Esophagus muscularis mucosa (tissue), 4 donors: ENCODE results near the gene S100A7.
"Not testable (repeated sequence)": the region's sequence is repeated elsewhere in the genome, so short reads cannot be mapped to it uniquely, and the experiment has no call there.

Experiments
- EP300 ChIP-seq: sonication (generic); formaldehyde crosslinking; IDR thresholded peaks from one replicate; pipeline ENCODE4 v1.6.1; 2017; ENCODE audit warnings: antibody characterized with exemption
- POLR2A ChIP-seq: fragments of 450-650 bp; IDR thresholded peaks from one replicate; pipeline ENCODE4 v1.6.1; 2017; ENCODE audit warnings: antibody characterized with exemption, moderate library complexity, mild to moderate bottlenecking, low read depth
- POLR2AphosphoS5 ChIP-seq, 2 donors: sonication (generic); formaldehyde crosslinking; IDR thresholded peaks; one replicate each; pipeline ENCODE4 v1.6.1; 2017; ENCODE audit warnings: antibody characterized with exemption in 2 of 2
- TF ChIP-seq, protein P1 (sequence below), 3 experiments: fragments of 200-600 bp in 2 of 3; fragments of 450-650 bp in 1 of 3; sonication (generic) in 2 of 3; IDR thresholded peaks; one replicate each; pipeline ENCODE4 v1.5.1; 2017 to 2019; ENCODE audit warnings: antibody characterized with exemption in 3 of 3, mild to moderate bottlenecking in 2 of 3, moderate library complexity in 1 of 3

- TF ChIP-seq EP300; POLR2AphosphoS5 (IDR thresholded peaks at IDR 0.05); POLR2A: not testable (repeated sequence)
- TF ChIP-seq, protein P1, sequence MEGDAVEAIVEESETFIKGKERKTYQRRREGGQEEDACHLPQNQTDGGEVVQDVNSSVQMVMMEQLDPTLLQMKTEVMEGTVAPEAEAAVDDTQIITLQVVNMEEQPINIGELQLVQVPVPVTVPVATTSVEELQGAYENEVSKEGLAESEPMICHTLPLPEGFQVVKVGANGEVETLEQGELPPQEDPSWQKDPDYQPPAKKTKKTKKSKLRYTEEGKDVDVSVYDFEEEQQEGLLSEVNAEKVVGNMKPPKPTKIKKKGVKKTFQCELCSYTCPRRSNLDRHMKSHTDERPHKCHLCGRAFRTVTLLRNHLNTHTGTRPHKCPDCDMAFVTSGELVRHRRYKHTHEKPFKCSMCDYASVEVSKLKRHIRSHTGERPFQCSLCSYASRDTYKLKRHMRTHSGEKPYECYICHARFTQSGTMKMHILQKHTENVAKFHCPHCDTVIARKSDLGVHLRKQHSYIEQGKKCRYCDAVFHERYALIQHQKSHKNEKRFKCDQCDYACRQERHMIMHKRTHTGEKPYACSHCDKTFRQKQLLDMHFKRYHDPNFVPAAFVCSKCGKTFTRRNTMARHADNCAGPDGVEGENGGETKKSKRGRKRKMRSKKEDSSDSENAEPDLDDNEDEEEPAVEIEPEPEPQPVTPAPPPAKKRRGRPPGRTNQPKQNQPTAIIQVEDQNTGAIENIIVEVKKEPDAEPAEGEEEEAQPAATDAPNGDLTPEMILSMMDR (IDR thresholded peaks at IDR 0.05) = not testable (repeated sequence)
These were observed 41.0 kb downstream of the S100A7 start for GRCh38 chr1:153419436-153419793.
